GM21528 (cell line): Measurements from ENCODE around the gene DNM2.
"Not testable (repeated sequence)": the region's sequence is repeated elsewhere in the genome, so short reads cannot be mapped to it uniquely, and the experiment has no call there.

Source experiments
- ATAC-seq: cut with Tn5 transposase; IDR thresholded peaks from one replicate; pipeline ENCODE4 v1.9.1; 2021; ENCODE audit warnings: mild to moderate bottlenecking, moderate library complexity; ENCODE audit not compliant: unreplicated experiment, low FRiP score

Gene DNM2

GRCh38 chr19:10855879-10856522, 138.1 kb downstream of the DNM2 start:
- ATAC-seq, result no peak

- not testable (repeated sequence) for ATAC-seq
These were observed 139.0 kb downstream of the DNM2 start for GRCh38 chr19:10856899-10857298.

GRCh38 chr19:10858204-10858828, 140.4 kb downstream of the DNM2 start:
- no peak for ATAC-seq

GRCh38 chr19:10861103-10861651, 143.3 kb downstream of the DNM2 start:
- ATAC-seq, result no peak

GRCh38 chr19:10862561-10863106, 144.8 kb downstream of the DNM2 start:
- no peak for ATAC-seq

GRCh38 chr19:10863107-10863717, 145.3 kb downstream of the DNM2 start:
- no peak for ATAC-seq

GRCh38 chr19:10864538-10864899, 146.6 kb downstream of the DNM2 start:
- no peak for ATAC-seq

GRCh38 chr19:10866495-10866894, 148.6 kb downstream of the DNM2 start:
- ATAC-seq, result no peak

- ATAC-seq, result no peak
These were observed 151.1 kb downstream of the DNM2 start for GRCh38 chr19:10868872-10869547.

GRCh38 chr19:10869872-10870311, 152.0 kb downstream of the DNM2 start:
- not testable (repeated sequence) for ATAC-seq

GRCh38 chr19:10870501-10870954, 152.6 kb downstream of the DNM2 start:
- no peak for ATAC-seq

- peak; percentile 68 for ATAC-seq
These were observed 153.2 kb downstream of the DNM2 start, which contains the start of gene CARM1 for GRCh38 chr19:10870955-10871603. Gene CARM1, plus strand, starts transcription at chr19:10871553. Its CDS starts 150 bp downstream, at chr19:10871703.

- peak; percentile 4 for ATAC-seq
These were observed 154.0 kb downstream of the DNM2 start for GRCh38 chr19:10871711-10872545.

GRCh38 chr19:10872546-10873107, 154.7 kb downstream of the DNM2 start:
- ATAC-seq, result no peak

- ATAC-seq, result no peak
These were observed 156.1 kb downstream of the DNM2 start for GRCh38 chr19:10874024-10874423.

GRCh38 chr19:10876459-10877240, 158.8 kb downstream of the DNM2 start:
- peak; percentile 42 for ATAC-seq

GRCh38 chr19:10877608-10878007, 159.7 kb downstream of the DNM2 start:
- ATAC-seq, result not testable (repeated sequence)

- no peak for ATAC-seq
These were observed 160.4 kb downstream of the DNM2 start for GRCh38 chr19:10878253-10878652.
